Peyer's patch (tissue), 4 donors: Measurements from ENCODE around the gene ANTKMT. TPM values are rescaled to one million over a fixed set of nuclear protein-coding genes. Genes with fewer than 3 reads are reported as not detected.
A peak's percentile ranks its signal among the peaks of the same experiment; 100 is the strongest.

Experiments used
- DNase-seq, 3 donors: peaks; one replicate each; pipeline ENCODE4 v3.0.0-alpha.2; 2017 to 2019
- H3K27ac ChIP-seq, 4 donors: fragments of 200-600 bp; sonication (generic); one replicate each; pipeline ENCODE4 v1.5.1; 2016 to 2019
- H3K27me3 ChIP-seq, 2 donors: fragments of 200-600 bp; sonication (generic); one replicate each; pipeline ENCODE4 v1.5.1; 2019
- H3K36me3 ChIP-seq, 3 donors: fragments of 200-600 bp; sonication (generic); one replicate each; pipeline ENCODE4 v1.5.1; 2016 to 2019
- H3K4me1 ChIP-seq, 4 donors: fragments of 200-600 bp; sonication (generic); one replicate each; pipeline ENCODE4 v1.5.1; 2016 to 2019
- H3K4me3 ChIP-seq, 4 donors: fragments of 200-600 bp; sonication (generic); 1 replicate in 3 of 4; 2 replicates in 1 of 4; pipeline ENCODE4 v1.5.1; 2016 to 2019; ENCODE audit warnings: mild to moderate bottlenecking in 1 of 4
- H3K9me3 ChIP-seq, 4 donors: fragments of 200-600 bp; sonication (generic); one replicate each; pipeline ENCODE4 v1.5.1; 2016 to 2019; ENCODE audit warnings: mild to moderate bottlenecking in 1 of 4
- CTCF ChIP-seq, 6 experiments: fragments of 450-650 bp in 4 of 6; fragments of 200-600 bp in 2 of 6; sonication (generic) in 1 of 6; IDR thresholded peaks; one replicate each; pipeline ENCODE4 v1.5.1; 2017 to 2019; ENCODE audit warnings: antibody characterized with exemption in 6 of 6, mild to moderate bottlenecking in 3 of 6, moderate library complexity in 1 of 6
- POLR2A ChIP-seq, 2 donors: fragments of 450-650 bp; IDR thresholded peaks; one replicate each; pipeline ENCODE4 v1.5.1; 2017; ENCODE audit warnings: antibody characterized with exemption in 2 of 2, mild to moderate bottlenecking in 2 of 2, moderate library complexity in 2 of 2
- total RNA-seq, 4 donors: library from RNA; depleted of rRNA; stranded (reverse); fragments of >200 nt; gene quantifications; one replicate each; pipeline ENCODE4 v1.1.0, GENCODE V29; 2016

The ANTKMT gene
- total RNA-seq, 4 donors from 2014 or later: 52.8 to 93.9 (median 72.0) TPM

- peak overlapping the region; percentile 27 to 93 (median 44) for H3K27ac ChIP-seq
- H3K27me3 ChIP-seq: no peaks in the 10 kb centered on the region
- peaks cover 13 to 53% (median 34%) of the 10 kb centered on the region in 4 donors for H3K4me1 ChIP-seq
- peaks cover 0 to 30% (median 0%) of the 10 kb centered on the region in 3 donors for H3K36me3 ChIP-seq
- DNase-seq: no peak
- peak overlapping the region in 1 of 4 donors; percentile 4 for H3K4me3 ChIP-seq
- no peaks in the 10 kb centered on the region for H3K9me3 ChIP-seq
- TF ChIP-seq CTCF (IDR thresholded peaks at IDR 0.05): no peak
- no peak for TF ChIP-seq POLR2A (IDR thresholded peaks at IDR 0.05)
These were observed 43.4 kb upstream of the ANTKMT start for GRCh38 chr16:677316-678190.

GRCh38 chr16:678209-678857 lies 42.6 kb upstream of the ANTKMT start:
- peaks cover 13 to 61% (median 38%) of the 10 kb centered on the region in 4 donors for H3K4me1 ChIP-seq
- TF ChIP-seq POLR2A (IDR thresholded peaks at IDR 0.05): no peak
- TF ChIP-seq CTCF (IDR thresholded peaks at IDR 0.05): no peak
- H3K9me3 ChIP-seq: no peaks in the 10 kb centered on the region
- DNase-seq: peak in 2 of 3 donors; percentile 69 to 72
- no peak overlapping the region for H3K4me3 ChIP-seq
- H3K27ac ChIP-seq: peak overlapping the region in 3 of 4 donors; percentile 27 to 97 (median 93)
- H3K36me3 ChIP-seq: peaks cover 0 to 30% (median 0%) of the 10 kb centered on the region in 3 donors
- H3K27me3 ChIP-seq: no peaks in the 10 kb centered on the region

- TF ChIP-seq POLR2A (IDR thresholded peaks at IDR 0.05): no peak
- no peak for TF ChIP-seq CTCF (IDR thresholded peaks at IDR 0.05)
- peak overlapping the region; percentile 73 to 98 (median 94) for H3K4me3 ChIP-seq
These were observed 41.8 kb upstream of the ANTKMT start for GRCh38 chr16:678858-679813.

GRCh38 chr16:679814-680624 lies 40.9 kb upstream of the ANTKMT start, which contains the start of gene STUB1:
TSS of gene STUB1 (plus strand) at chr16:680410. CDS start at chr16:680526, 116 bp downstream.
- Histone ChIP-seq H3K4me1 (peaks cover 13 to 65% (median 46%) of the 10 kb centered on the region in 4 donors), H3K36me3 (peaks cover 0 to 22% (median 0%) of the 10 kb centered on the region in 3 donors), H3K4me3 (peak within 1 kb of the TSS; percentile 73 to 98 (median 94)), H3K27me3 (no peaks in the 10 kb centered on the region), H3K27ac (peak within 1 kb of the TSS; percentile 91 to 97 (median 94)), H3K9me3 (no peaks in the 10 kb centered on the region)
- peak; percentile 90 to 97 (median 94) for DNase-seq
- TF ChIP-seq CTCF (IDR thresholded peaks at IDR 0.05) (no peak), POLR2A (IDR thresholded peaks at IDR 0.05) (peak; percentile 47 to 89)

More at GRCh38 chr16:678858-679813, 41.8 kb upstream of the ANTKMT start:
- Histone ChIP-seq H3K27me3 (no peaks in the 10 kb centered on the region), H3K9me3 (no peaks in the 10 kb centered on the region), H3K4me1 (peaks cover 13 to 66% (median 42%) of the 10 kb centered on the region in 4 donors), H3K36me3 (peaks cover 0 to 25% (median 0%) of the 10 kb centered on the region in 3 donors), H3K27ac (peak overlapping the region; percentile 91 to 97 (median 94))
- DNase-seq: peak in 2 of 3 donors; percentile 65 to 79
